Caki2 (cell line): ENCODE measurements around the gene TBC1D22A. TPM values are rescaled to one million over a fixed set of nuclear protein-coding genes. Genes with fewer than 3 reads are reported as not detected.

ENCODE experiments used
- DNase-seq: peaks from one replicate; pipeline ENCODE4 v3.0.0-alpha.2; 2015; ENCODE audit warnings: low read depth
- in situ Hi-C: cut with HindIII; loops from 2 replicates; pipeline ENCODE4 v1.10.0; 2016; ENCODE audit warnings: low sequenced_read_pairs, low pct_unique_long_range_greater_than_20kb, mixed read lengths
- total RNA-seq: library from RNA; depleted of rRNA; stranded (reverse); fragments of >200 nt; shearing (Covaris generic); gene quantifications from 2 replicates; pipeline ENCODE4 v1.2.3, GENCODE V29; 2014; ENCODE audit warnings: low replicate concordance; rRNA removed

The TBC1D22A gene
- total RNA-seq, 1 experiment from 2014 or later = 15.0 TPM

DNA sequence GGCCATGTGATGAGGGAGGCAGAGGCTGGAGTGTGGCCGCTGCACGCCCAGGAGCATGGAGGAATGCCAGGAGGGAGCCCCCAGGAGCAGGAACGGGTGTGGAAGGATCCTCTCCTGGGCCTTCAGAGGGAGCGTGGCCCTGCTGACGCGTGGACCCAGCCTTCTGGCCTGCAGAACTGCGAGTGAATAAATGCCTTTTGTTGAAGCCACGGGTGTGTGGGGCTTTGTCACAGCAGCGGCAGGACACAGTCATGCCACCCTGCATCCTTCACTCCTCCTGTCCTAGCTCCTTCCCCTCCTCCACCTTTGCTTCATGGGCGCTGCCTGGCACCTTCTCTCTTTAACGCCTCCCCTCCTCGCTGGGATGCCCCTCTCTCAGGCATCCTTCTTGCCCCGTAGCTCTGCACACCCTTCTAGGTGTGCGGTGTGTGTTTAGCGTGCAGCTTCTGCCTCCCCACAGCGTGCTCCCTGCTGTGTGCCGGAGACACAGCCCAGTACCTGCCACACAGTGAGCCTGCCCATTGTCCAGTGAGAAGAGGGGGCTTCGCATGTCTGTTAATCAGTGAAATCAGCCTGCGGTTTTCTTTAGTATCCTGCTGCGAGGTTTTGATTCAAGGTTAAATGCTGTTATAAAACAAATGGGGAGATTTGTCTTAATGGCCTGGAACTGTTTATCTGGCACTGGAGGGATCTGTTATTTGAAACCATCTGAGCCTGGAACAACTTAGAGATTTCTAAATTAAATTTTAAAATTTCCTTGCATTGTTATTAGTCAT is 459.6 kb downstream of the TBC1D22A start:
- in situ Hi-C loops = no loop called here
- DNase-seq = no peak

Other genes with a start within 250 kb of the TBC1D22A start
- 94.1 and 98.7 TPM in 2 replicates for gene CELSR1, start 225.0 kb upstream of the TBC1D22A start, total RNA-seq
- 21.5 and 46.8 TPM in 2 replicates for gene GRAMD4, start 142.3 kb upstream of the TBC1D22A start, total RNA-seq
- 34.8 and 37.7 TPM in 2 replicates for gene CERK, start 24.4 kb upstream of the TBC1D22A start, total RNA-seq